GM19328 (cell line): ENCODE data around the gene ATP23.
A peak's percentile ranks its signal among the peaks of the same experiment; 100 is the strongest.

Experiments
- ATAC-seq: cut with Tn5 transposase; IDR thresholded peaks from one replicate; pipeline ENCODE4 v1.9.1; 2021; ENCODE audit warnings: mild to moderate bottlenecking, moderate library complexity; ENCODE audit not compliant: unreplicated experiment

The ATP23 gene

DNA sequence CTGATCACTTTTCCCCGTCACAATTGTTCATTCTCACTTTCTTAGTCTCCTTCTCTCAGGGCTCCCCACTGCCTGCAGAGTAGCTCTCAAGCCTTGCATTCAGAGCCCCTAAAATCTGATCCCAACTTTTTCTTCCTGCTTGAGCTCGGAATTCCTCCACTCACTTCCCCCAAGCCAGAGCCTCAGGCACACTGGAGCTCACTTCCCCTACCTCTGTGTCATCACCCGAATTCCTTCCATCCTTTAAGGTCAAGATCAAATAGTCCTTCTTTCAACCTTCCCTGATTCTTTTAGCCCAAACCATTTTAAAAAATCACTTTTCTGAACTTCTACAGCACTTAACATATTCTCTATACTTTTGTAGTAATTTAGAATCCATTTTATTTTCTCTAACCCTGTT, 34.1 kb upstream of the ATP23 start:
- ATAC-seq, result no peak

DNA sequence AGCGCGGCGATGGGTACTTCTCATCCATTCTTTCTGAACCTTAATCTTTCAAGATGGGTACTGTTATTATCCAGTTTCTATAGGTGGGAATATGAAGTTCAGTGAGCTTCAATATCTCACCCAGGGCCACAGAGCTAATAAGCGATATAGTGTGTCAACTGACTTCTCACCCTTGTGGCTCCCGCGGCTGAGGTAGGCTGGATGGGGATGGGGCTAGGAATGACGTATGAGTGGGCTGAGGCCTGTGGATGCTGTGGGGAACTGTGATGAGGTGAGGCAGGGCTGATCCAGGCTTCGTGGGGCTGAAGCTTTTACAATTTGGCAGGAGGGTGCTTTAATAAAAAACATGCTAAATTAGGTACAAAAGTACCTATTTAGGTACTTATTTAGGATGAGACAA, 32.9 kb upstream of the ATP23 start:
- ATAC-seq, result no peak

DNA sequence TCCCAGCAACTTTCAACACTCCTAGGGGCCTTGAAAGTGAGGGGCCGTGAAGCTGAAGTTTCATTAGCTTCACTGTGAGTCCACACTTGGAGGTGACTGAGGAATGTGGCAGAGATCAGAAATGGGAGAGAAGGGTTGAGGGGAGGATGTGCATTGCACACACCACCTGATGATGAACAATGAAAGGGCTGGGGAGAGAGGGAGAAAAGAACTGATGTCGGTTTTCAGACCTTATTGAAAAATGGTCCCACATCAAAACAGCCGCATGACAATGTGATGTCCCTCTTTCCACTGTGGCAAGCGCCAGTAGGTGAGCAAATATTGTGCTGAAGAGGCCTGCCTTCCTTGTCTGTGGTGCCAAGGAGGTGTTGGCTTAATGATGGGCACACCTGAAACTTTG, 32.3 kb upstream of the ATP23 start:
- ATAC-seq, result no peak

DNA sequence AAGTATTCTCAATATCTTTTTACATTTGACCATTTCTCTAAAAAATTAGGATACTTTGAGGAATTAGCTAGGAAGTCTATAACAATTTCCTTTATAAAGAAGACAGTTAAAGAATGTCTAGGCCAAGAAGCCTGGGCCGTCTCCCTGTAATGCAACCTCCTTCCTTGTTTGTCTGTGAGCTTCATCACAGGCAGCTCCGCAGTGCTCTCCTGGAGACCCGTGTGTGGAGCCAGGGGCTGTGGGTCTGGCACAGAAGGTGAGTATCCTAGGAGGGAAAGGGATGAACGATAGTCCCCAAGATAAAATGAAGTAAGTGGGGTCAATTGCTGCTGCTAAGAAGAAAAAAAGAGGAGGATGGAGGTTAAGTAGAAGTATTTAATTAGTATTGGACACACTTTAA, 31.8 kb upstream of the ATP23 start:
- no peak for ATAC-seq

DNA sequence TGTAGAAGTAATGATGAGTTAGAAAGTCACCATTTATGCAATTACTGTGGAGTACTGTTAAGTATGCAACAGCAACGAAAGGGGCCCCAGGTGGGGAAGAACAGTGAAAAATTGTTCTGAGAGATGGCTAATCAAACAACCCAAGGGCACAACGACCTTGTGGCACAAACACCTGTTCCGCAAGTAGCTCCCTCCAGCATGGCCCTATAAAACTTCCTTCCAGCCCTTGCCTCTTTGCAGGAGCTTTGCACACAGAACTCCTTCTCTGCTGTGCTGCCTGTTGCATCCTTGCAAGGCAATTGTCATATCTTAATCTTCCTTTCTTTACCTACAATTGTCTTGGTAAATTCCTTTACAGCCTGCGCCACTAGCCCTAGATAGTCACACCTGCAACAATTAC, 23.2 kb upstream of the ATP23 start:
- ATAC-seq, result no peak

DNA sequence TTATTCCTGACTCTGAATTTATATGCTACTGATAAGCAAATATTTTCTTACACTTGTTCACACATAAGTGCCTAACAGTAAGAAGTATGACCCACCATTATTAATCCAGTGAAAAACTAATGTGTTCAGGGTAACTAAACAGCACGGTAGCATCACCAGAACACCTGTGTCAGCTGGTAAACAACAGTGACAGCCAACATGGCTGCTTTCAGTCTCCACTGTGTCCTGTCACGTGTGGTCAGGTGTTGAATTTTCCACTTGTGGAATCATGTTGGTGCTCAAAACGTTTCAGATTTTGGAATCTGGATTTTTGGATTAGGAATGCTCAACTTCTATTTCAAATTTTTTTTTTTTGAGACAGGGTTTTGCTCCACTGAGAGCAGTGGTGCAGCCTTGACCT, 14.3 kb upstream of the ATP23 start:
- no peak for ATAC-seq

DNA sequence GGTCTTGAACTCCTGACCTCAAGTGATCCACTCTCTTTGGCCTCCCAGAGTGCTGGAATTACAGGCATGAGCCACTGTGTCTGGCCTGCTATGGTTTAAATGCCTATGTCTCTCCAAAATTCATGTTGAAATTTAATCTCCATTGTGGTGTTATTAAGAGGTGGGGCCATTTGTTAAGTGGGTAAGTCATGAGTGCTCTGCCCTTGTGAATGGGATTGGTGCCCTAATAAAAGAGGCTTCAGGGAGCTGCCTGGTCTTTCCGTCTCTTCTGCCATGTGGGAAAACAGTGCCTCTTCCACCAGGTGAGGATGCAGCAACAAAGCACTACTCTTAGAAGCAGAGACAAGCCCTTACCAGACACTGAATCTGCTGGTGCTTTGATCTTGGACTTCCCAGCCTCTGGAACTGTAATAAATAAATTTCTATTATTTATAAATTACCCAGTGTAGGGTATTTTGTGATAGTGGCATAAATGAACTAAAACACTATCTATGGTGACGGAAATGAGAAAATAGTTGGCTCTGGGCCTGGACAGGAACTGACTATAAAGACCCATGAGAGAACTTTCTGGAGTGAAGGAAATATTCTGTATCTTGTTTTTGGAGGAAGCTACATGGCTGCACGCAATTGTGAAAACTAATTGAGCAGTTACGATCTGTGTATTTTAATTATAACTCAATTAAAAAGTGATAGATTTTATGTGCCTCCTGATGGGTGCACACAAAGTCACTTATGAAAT, 12.1 kb upstream of the ATP23 start:
- no peak for ATAC-seq

DNA sequence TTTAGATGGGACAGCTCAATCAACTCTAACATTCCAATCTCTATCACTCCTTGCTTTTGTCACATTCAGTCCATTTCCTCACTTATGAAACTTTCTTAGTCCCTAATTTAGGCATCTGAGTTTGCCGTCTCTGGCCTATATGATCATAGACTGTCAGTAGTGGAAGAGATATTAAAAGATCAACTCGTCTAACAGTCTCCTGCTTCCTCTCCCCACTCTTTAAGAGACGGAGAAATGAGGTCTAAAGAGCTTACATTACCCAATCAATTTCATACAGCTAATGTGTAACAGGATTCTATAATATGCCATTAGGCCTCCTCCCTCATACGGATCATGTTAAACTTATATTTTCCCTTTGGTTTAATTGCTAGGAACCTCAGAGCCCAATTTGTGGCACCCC, 6.5 kb upstream of the ATP23 start:
- ATAC-seq, result no peak

DNA sequence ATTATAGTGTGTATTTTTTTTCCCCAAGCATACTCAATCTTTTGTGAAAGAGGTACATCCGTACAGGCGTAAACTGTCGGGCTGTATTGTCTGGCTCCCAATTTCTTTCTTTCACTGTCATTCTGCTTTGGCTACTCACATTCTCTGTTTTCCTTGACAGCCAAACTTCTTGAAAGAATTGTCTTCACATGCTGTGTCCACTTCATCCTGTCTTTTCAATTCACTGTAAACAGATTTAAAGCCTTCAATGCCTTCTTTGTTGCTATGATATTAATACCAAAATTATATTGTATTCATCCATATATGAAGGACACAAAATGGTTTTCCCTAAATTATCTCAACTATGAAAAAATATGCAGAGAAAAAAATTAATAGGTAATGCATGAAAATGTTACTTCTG, 6.0 kb upstream of the ATP23 start:
- no peak for ATAC-seq

DNA sequence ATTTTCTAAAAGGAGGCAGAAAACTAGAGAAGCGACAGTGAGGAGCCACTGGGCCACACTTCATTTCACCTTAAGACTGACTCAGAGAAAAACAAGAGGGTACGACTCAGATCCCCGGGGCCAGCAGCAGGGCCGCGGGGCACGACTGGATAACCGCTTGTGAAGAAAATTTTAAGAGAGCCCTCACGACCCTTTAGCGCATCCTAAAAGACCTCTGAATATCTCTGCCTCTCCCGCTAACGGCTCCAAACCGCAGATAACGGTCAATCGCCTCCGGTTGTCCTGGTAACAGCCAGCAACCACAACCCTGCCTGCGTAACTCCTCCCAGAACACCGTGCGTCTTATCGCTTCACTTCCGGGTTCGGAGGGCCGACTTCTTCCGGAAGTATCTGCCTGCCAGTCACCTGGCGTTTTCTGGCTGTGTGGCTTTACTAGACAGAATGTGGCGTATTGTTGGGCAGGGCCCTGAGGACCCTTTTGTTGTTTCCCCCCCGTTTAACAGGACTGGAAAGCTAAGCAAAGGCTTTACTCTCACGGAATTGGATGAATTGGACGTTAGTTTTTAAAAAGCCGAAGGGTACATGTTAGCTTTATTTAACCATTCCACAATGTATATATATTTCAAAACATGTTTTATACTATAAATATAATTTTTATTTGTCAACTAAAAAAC, 5.4 kb upstream of the ATP23 start:
- ATAC-seq, result peak; percentile 98

DNA sequence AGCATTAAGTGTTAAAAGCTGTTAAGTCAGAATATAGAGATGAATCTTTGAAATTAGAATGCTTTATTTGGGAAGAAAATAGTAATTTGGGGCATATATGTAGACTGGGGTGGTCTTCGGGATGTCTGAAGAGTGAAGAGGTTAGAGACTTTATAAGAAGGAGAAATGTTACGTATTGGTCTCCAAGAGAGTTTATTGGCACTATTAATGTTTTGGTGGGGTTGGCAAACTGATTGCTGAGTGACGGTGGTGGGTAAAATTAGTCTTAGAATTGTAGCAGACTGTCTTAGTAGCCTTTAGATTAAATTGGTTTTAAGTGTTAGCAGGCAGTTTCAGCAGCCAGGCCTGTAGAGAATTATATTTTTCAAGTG, 4.9 kb upstream of the ATP23 start:
- ATAC-seq, result no peak

DNA sequence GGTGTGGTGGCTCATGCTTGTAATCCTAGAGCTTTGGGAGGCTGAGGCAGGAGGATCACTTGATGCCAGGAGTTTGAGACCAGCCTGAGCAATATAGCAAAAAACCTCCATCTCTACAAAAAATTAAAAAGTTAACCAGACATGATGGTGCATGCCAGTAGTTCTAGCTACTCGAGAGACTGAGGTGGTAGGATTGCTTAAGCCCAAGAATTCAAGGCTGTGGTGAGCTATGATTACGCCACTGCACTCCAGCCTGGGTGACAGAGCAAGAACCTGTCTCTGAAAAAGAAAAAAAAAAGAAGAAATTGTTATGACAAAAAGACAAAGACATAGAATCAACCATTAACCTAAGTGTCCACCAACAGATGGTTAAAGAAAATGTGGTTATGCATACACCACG, 2.1 kb upstream of the ATP23 start:
- ATAC-seq, result no peak

DNA sequence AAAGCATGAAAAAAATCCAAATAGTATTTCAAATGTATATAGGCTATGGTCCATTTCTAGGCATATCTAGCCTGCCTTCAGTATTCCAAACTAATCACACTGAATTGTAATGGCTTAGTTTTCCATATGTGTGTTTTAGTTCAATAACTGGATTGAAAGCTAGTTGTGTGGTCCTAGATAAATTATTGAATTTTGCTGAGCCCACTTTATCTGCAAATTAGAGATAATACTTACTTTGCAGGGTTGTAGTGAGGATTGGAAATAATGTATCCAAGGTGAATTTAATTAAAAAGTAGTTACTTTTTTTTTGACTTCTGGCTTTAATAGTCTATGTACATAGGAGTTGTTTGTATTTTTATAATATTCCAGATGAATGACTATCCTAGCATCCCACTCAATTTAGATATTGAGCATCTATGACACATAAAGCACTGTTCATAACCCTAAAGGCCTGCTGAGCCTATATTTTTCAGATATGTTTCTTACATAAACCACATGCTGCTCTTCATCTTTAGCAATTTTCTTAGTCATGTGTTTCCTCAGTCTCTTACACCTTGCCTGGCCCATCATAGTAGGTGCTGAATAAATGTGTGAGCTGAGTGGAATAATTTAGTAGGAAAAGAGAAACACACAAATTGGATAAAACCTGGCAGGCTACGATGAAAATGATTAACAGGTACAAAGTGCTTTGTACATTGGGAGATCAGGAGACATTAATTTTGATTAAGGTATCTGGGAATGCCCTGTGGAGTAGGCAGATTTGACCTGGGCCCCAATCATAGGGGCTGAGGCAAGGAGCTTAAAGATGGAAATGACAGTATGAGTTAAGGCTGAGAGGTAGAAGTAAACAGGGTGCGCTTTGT, 1.1 kb upstream of the ATP23 start:
- no peak for ATAC-seq

DNA sequence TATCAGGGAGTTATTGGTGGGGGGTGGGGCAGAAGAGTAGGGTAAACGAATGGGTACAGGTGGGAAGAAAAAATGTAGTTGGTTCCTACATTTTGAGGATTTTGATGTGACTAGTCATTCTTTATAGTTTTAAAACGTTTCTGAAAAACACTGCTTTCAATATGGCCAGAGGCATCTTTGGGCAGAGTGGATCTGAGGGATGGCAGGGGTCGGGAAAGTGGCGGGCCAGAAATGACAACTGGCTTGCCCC, 527 bp upstream of the ATP23 start:
- no peak for ATAC-seq

DNA sequence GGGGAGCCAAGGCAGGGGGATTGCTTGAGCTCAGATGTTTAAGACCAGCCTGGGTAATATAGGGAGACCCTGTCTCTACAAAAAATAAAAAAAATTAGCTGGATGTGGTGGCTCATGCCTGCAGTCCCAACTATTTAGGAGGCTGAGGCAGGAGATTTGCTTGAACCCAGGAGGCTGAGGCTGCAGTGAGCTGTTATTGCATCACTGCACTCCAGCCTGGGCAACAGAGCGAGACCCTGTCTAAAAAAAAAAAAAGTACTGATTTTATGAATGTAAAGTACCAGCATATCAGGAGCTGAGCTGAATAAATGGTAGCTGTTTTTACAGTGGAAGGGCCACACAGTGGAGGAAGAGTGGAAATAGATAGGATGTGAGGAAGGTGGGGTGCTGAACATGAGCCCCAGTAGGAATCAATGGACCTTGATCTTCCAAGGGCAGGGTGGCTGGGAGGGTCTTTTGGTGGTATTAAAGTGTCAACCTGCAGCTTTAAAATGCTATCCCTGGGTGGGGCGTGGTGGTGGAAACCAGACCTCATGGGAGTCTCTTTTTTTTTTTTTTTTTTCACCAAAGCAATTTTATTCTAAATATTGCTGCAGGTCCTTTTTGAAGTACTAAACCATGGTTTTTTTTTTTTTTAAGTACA, 2.2 kb downstream of the ATP23 start:
- ATAC-seq, result no peak

DNA sequence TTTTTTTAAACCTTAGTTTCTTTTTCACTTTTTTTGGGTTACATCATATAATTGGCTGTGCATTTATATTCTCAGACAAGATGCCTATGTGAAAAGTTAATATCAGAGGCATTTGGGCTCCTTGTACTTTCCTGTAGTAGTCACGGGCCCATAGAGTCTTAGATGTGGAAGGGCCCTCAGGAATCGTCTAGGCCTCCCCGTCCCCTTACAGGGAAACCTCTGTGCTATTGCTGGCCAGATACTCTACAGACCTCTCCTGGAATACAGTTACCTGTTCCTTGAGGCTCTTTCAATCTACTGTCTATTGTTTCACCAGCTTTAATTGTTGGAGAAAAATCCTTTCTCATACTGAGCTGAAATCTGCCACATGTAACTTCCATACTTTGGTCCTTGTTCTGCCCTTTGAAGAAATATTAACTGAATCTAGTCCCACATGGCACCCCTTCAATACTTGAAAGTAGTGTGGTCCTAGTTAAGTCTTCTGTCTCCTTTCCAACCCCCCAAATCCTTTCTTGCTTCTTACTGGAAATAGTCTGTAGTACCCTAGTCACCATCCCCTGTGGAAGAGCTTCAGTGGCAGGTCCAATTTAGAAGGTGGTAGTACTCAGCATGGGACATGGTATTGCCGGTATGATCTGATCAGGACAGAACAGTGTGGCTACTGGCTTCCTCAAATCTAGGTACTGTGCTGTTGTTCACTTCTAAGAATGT, 3.1 kb downstream of the ATP23 start:
- no peak for ATAC-seq

DNA sequence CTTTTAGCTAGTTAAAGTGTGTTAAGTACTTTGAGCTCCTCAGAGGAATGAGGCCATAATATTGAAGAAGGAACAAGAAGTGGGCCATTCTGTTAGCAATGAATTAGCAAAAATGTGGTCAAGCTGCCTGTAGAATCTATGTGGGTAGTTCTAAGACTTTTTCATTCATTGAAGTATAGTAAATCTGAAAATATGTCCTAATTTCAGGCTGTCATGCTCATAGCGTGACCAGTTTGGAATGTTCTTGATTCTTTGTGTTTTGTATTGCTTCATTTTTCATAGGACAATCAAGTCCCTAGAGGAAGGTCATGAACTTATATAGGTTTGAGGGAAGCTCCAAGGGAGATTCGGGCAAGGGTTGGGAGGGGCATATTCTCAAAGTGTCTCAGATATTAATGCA, 11.4 kb downstream of the ATP23 start:
- no peak for ATAC-seq

DNA sequence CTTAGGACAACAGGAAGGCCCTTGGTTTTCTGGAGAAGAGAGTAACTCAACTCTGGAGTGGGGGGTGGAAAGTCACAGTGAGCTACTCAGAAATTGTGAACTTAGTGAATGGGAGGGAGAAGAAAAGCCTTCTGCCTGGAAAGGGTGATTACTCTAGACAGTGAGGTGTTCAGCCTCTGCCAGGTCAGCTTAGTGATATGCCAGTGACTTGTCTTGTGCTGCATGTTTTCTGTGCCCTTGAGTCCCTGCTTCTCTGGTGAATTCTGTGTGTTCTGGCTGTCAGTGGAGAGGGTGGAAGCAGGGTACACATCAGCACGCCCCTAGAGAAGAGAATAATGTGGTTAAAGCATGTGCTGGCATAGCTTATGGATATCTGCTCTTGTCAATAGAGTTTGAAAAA, 13.4 kb downstream of the ATP23 start:
- ATAC-seq, result no peak

DNA sequence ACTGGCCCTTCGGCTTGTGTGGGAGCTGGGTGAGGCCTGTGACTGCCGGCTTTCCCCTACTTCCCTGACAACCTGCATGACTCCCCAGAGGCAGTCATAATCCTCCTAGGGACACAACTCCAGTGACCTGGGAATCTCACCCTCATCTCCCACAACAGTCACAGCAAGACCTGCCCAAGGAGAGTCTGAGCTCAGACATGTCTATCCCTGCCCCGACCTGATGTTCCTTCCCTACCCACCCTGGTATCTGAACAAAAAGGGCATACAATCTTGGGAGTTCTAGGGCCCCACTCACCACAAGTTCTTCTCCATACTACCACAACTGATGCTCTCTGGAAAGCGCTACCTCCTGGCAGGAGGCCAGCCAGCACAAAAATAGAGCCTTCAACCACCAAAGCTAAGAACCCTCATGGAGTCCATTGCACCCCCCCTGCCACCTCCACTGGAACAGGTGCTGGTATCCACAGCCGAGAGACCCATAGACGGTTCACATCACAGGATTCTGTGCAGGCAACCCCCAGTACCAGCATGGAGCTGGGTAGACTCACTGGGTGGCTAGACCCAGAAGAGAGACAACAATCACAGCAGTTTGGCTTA, 16.8 kb downstream of the ATP23 start:
- ATAC-seq, result no peak

DNA sequence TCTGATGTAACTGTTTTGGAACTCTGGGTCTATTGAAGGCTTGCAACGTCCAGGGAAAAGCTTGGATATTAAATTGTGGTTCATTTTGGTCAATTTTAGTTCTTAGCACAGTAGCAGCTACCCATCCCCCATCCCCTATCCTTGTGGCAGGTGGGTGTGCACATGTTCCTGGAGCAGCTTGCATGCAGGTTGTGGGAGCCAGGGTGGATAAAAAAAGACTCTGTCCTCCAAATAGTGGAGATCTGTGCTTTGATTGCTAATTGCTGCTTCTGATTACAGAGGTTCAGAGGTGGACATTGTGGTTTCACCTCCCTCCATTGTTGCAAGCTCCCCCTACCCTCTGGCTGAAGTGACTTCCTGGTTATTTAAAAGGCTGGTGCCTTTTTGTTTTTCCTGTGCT, 23.1 kb downstream of the ATP23 start:
- no peak for ATAC-seq

DNA sequence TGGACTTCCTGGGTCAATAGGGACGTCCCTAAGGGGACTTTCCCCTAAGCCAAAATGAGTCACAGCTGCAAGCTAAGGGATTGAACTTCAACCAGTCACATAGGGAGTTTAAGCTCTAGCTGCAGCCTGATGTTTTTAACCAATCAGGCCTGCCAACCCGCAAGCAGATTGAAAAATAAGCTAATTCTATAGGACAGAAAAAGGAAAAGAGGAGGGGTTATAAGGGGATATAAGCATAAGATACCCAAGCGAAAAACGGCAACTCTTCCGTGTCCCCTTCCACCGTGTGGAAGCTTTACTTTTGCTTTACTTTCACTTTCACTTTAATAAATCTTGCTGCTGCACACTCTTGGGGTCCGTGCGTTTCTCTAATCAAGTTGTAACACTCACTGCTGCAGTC, 24.4 kb downstream of the ATP23 start:
- ATAC-seq, result no peak
